ENCODE data around the gene MTAP. TPM values are rescaled to one million over a fixed set of nuclear protein-coding genes. Genes with fewer than 3 reads are reported as not detected.
A peak's percentile ranks its signal among the peaks of the same experiment; 100 is the strongest.

Gene MTAP
- total RNA-seq, 1 experiment from 2014 or later, result 30.5 TPM

- peak; percentile 86 for DNase-seq (ENCODE audit: low read depth)
- in situ Hi-C loops (cut with HindIII; ENCODE audit: low pct_unique_long_range_greater_than_20kb, low sequenced_read_pairs), result no loop called here
Measured at GRCh38 chr9:21831841-21832509, 29.5 kb downstream of the MTAP start.

- in situ Hi-C loops (cut with HindIII; ENCODE audit: low pct_unique_long_range_greater_than_20kb, low sequenced_read_pairs), result no loop called here
- DNase-seq (ENCODE audit: low read depth), result no peak
Measured at GRCh38 chr9:21833090-21833801, 30.8 kb downstream of the MTAP start.

GRCh38 chr9:21835121-21835520, 32.7 kb downstream of the MTAP start:
- in situ Hi-C loops (cut with HindIII; ENCODE audit: low pct_unique_long_range_greater_than_20kb, low sequenced_read_pairs), result no loop called here
- DNase-seq (ENCODE audit: low read depth), result no peak

GRCh38 chr9:21836437-21837161, 34.2 kb downstream of the MTAP start:
- in situ Hi-C loops (cut with HindIII; ENCODE audit: low pct_unique_long_range_greater_than_20kb, low sequenced_read_pairs), result no loop called here
- DNase-seq (ENCODE audit: low read depth), result peak; percentile 94

- no peak for DNase-seq (ENCODE audit: low read depth)
- in situ Hi-C loops (cut with HindIII; ENCODE audit: low pct_unique_long_range_greater_than_20kb, low sequenced_read_pairs), result no loop called here
Measured at GRCh38 chr9:21837501-21837900, 35.1 kb downstream of the MTAP start.

- in situ Hi-C loops (cut with HindIII; ENCODE audit: low pct_unique_long_range_greater_than_20kb, low sequenced_read_pairs), result no loop called here
- no peak for DNase-seq (ENCODE audit: low read depth)
Measured at GRCh38 chr9:21840647-21841046, 38.2 kb downstream of the MTAP start.

- DNase-seq (ENCODE audit: low read depth), result no peak
- in situ Hi-C loops (cut with HindIII; ENCODE audit: low pct_unique_long_range_greater_than_20kb, low sequenced_read_pairs), result no loop called here
Measured at GRCh38 chr9:21841133-21841532, 38.7 kb downstream of the MTAP start.

GRCh38 chr9:21848615-21849014, 46.2 kb downstream of the MTAP start:
- in situ Hi-C loops (cut with HindIII; ENCODE audit: low pct_unique_long_range_greater_than_20kb, low sequenced_read_pairs), result no loop called here
- DNase-seq (ENCODE audit: low read depth), result no peak

GRCh38 chr9:21852754-21853153, 50.3 kb downstream of the MTAP start:
- no peak for DNase-seq (ENCODE audit: low read depth)
- in situ Hi-C loops (cut with HindIII; ENCODE audit: low pct_unique_long_range_greater_than_20kb, low sequenced_read_pairs), result no loop called here

- in situ Hi-C loops (cut with HindIII; ENCODE audit: low pct_unique_long_range_greater_than_20kb, low sequenced_read_pairs), result no loop called here
- DNase-seq (ENCODE audit: low read depth), result peak; percentile 30
Measured at GRCh38 chr9:21853414-21853813, 51.0 kb downstream of the MTAP start.

- in situ Hi-C loops (cut with HindIII; ENCODE audit: low pct_unique_long_range_greater_than_20kb, low sequenced_read_pairs), result no loop called here
Measured at GRCh38 chr9:21854119-21854518, 51.7 kb downstream of the MTAP start.

GRCh38 chr9:21854594-21854993, 52.2 kb downstream of the MTAP start:
- in situ Hi-C loops (cut with HindIII; ENCODE audit: low pct_unique_long_range_greater_than_20kb, low sequenced_read_pairs), result no loop called here
- peak; percentile 58 for DNase-seq (ENCODE audit: low read depth)

More at GRCh38 chr9:21854119-21854518, 51.7 kb downstream of the MTAP start:
- no peak for DNase-seq (ENCODE audit: low read depth)

- no peak for DNase-seq (ENCODE audit: low read depth)
- in situ Hi-C loops (cut with HindIII; ENCODE audit: low pct_unique_long_range_greater_than_20kb, low sequenced_read_pairs), result no loop called here
Measured at GRCh38 chr9:21856301-21857094, 54.1 kb downstream of the MTAP start.

GRCh38 chr9:21862871-21863270, 60.4 kb downstream of the MTAP start:
- in situ Hi-C loops (cut with HindIII; ENCODE audit: low pct_unique_long_range_greater_than_20kb, low sequenced_read_pairs), result no loop called here
- DNase-seq (ENCODE audit: low read depth), result no peak

- DNase-seq (ENCODE audit: low read depth), result no peak
Measured at GRCh38 chr9:21864505-21864904, 62.1 kb downstream of the MTAP start.

GRCh38 chr9:21866302-21866701, 63.9 kb downstream of the MTAP start:
- no peak for DNase-seq (ENCODE audit: low read depth)
- in situ Hi-C loops (cut with HindIII; ENCODE audit: low pct_unique_long_range_greater_than_20kb, low sequenced_read_pairs), result no loop called here

More at GRCh38 chr9:21864505-21864904, 62.1 kb downstream of the MTAP start:
- in situ Hi-C loops (cut with HindIII; ENCODE audit: low pct_unique_long_range_greater_than_20kb, low sequenced_read_pairs), result no loop called here

- in situ Hi-C loops (cut with HindIII; ENCODE audit: low pct_unique_long_range_greater_than_20kb, low sequenced_read_pairs), result loop anchor here (10.0 kb wide), 1 partner anchor 67 kb away; the partner anchor contains the start of gene MTAP
- no peak for DNase-seq (ENCODE audit: low read depth)
Measured at GRCh38 chr9:21871256-21871975, 69.0 kb downstream of the MTAP start.

GRCh38 chr9:21872696-21873095, 70.3 kb downstream of the MTAP start:
- in situ Hi-C loops (cut with HindIII; ENCODE audit: low pct_unique_long_range_greater_than_20kb, low sequenced_read_pairs), result loop anchor here (10.0 kb wide), 1 partner anchor 68 kb away; the partner anchor contains the start of gene MTAP
- DNase-seq (ENCODE audit: low read depth), result no peak

Measured in Caki2 (cell line).